GM19023 (cell line): ENCODE measurements around the gene LCN9.
"Not testable (repeated sequence)": the region's sequence is repeated elsewhere in the genome, so short reads cannot be mapped to it uniquely, and the experiment has no call there.

Source experiments
- ATAC-seq: cut with Tn5 transposase; IDR thresholded peaks from one replicate; pipeline ENCODE4 v1.9.1; 2021; ENCODE audit warnings: mild to moderate bottlenecking, moderate library complexity; ENCODE audit not compliant: unreplicated experiment

Gene LCN9

DNA sequence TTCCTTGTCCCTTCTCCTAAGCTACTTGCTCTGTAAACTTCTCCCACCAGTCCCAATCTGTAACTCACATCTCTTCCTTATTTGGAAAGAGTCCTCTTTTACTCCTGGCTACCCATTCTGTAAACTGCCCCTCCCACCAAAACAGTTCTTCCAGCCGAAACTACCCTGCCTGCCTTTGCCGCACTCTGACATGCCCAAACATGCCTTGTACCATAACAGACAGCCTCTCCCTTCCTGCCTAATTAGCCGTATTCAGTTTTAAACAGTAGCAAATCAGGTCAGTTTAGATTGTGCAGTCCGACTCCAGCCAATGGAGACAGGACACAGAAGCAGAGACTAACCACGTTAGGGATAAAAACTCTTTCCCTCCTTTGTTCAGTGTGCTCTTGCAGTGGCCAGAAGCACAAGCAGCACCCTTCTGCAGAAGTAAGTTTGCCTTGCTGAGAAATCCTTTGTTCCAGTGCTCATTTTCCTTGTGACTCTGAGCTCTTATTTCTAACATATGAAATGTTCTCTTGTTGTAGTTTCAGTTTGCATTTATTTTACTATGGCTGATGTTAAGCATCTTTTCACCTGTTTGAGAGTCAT is 18.4 kb upstream of the LCN9 start:
- no peak for ATAC-seq

DNA sequence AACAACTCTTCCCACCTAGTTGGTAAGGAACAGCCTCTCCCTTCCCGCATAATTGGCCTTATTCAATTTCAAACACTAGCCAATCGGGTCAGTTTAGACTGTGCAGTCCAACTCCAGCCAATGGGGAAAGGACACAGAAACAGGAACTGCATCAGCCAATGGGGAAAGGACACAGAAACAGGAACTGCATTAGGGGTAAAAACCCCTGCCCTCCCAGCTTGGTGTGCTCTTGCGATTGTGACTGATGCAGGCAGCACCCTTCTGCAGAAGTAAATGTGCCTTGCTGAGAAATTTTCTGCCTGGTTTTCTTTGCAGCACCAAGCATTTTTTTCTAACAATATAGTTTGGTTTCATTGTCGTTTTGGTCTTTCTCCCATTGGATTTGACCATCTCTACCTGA is 15.2 kb upstream of the LCN9 start:
- no peak for ATAC-seq

DNA sequence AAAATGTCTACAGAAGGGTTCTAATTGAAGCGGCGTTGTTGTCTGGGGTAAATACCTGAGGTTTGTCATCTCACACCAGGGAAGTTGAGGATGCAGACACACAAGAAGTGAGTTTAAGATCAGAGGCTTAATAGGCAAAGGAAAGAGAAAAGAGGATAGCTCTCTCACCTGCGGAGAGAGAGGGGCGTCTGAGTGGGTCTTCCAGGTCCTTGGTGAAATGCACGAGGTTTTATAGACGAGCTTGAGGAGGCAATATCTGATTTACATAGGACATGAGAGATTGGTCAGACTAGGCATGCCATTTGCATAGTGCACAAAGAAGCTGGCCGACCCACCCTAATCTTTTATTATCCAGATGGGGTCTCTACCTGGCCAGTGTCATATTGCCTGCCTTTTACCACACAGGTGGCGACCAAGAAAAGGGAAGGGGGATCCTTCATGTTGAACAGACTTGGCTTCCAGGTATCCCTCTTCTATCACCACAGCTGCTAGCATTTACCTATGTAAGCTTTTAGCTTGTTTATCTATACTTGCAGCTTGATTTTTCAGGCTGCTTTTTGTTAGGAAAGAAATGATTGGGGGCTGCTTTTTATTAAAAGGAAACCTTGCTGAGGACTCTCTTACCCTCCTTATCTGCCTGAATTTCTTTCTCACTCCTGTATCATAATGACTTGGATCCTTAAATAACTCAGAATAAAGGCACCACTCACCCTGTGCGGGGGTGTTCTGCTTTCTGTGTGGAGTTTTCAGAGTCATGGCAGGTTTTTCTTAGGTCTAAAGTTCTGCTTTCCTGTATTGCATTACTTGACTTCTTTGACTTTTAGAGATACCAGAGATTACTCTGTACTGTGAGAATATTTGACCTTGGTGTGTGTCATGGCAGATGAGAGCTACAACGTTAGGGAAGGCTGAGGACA is 14.4 kb upstream of the LCN9 start:
- no peak for ATAC-seq

DNA sequence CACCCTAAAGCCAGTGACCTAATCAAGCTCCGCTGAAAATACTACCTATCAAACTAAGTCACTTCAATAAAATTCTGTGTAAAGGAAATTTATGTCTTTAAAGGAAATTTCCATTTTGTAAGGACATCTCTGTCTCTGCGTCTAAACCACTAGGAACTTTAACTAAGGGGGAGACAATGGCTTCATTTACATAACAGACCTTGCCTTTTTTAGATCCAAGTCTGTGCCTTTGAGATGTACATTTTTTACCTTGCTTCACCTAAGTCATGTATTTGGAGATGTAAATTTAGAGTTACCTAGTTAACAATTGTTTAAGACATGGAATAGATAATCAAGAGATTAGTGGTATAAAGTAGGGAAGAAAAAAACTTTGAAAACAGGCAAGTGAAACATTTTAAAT is 13.6 kb upstream of the LCN9 start:
- no peak for ATAC-seq

DNA sequence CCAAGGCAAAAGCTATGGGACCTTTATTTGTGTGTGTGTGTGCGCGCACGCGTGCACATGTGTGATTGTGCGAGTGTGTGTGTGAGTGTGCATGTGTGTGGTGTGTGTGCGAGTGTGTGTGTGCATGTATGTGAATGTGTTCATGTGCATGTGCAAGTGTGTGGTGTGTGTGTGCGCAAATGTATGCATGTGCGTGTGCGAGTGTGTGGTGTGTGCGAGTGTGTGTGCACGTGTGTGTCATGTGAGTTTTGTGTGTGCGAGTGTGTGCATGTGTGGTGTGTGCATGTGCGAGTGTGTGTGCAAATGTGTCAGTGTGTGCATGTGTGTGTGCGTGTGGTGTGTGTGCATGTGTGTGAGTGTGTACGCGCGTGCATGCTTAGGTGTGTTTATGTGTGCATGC is 12.7 kb upstream of the LCN9 start:
- ATAC-seq: no peak

DNA sequence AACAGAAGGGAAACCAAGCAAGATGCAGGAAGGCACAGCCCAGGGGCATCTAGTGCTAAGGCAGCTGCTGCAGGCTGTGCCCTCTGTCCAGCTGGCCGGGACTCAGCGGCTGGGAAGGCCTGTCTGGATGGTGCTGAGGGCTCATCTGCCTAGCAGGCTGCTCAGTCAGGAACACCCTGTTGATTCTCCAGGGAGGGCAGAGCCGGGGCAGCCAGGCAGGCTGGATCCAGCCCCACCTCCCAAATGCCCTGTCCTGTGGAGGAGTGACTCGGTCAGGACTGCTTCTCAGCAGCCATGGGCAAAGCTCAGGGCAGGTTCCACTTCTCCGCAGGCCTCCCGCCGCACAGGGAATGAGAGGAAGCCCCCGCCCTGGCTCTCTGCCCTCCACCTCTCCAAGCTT is 7.8 kb upstream of the LCN9 start:
- ATAC-seq: no peak

DNA sequence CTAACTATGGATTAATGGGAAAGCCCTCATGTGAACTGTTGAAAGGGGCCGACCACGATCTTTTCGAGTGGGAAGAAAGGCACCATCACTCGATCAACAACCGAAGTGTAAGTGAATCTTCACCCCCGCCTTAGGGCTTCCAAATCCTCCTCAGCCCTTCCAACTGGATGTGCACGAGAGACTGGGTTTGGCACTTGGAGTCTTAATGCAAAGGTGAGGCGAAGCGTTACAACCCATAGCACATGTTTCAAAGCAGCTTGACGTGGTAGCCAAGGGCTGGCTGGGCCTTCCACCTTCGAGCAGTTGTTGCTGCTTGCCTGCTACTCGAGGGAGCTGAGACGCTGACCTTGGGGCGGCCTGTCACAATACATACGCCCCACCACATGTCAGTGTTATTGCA is 5.7 kb upstream of the LCN9 start:
- ATAC-seq: no peak

DNA sequence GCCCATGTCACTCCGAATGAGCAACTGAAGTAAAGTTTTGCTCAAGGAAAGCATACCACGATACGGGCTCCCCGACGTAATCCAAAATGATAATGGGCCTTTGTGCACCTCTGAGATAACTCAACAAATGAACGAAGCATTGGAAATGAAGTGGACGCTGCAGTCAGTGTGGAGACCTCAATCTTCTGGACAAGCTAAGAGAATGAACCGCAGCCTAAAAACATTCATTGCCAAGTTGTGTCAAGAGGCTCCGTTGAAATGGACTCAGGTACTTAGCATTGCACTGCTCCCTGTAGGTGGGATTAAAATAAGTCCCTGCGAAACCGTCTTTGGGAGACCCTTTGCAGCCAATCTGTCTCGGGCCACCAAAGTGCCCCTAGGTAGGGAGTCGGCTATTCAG is 3.9 kb upstream of the LCN9 start:
- no peak for ATAC-seq

DNA sequence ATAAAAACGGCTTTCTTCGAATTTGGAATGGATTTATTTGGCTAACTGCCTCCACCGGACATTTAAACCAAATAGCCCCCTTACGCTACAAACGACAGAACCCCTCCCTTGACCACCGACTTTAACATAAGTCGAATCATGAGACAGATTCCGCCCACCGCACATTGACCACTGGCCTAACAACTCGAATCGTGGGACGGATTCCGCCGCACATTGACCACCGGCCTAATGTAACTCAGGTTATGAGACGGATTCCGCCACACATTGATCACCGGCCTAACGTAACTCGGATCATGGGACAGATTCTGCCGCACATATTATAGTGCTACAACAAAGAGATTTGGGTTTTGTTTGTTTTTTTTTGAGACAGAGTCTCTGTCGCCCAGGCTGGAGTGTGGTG is 2.7 kb upstream of the LCN9 start:
- no peak for ATAC-seq

DNA sequence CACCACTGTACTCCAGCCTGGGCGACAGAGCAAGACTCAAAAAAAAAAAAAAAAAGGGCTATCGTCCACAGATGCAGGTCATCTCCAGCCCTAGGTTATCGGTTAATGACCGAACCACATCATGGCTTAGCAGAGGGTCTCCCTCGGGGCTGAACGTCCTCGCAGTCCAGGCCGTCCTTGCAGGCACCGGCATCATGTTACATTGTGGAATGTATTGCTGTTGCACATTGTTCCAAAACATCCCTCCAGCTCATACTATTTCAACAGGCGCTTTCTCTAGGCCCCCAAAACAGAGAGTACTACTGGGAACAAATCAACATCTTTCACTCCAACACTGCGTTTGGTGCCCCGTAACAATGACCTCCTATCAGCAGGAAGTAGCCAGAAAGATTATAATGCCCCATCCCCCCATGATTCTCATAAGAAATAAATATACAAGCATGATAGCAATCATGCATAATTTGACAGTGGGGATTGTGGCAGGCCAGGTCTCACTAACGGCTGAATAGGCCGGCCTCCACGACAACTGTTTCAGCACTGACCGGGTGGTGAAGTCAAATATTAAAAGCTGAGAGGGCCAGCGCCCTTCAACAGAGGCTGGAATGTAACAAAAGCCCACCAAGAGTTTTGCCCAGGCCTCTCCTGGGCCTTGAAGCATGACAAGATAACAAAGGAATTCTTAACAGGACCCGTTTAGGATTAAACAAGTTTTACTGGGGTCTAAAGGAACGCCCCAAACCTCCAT is 1.1 kb upstream of the LCN9 start:
- no peak for ATAC-seq

DNA sequence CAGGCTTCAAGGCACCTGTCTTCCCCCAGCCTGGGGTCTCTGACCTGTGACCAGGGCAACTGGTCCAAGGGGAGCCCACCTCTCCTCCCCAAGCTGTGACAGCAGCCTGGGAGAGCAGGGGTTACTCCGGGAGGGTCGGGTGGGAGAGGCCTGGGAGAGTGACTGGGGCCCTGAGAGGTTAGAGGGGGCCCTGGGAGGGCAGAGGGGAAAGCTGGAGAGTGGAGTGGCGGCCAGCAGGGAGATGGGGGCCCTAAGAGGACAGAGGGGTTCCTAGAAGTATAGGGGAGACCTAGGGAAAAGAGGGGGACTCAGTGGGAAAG is 302 bp downstream of the LCN9 start:
- ATAC-seq: no peak

DNA sequence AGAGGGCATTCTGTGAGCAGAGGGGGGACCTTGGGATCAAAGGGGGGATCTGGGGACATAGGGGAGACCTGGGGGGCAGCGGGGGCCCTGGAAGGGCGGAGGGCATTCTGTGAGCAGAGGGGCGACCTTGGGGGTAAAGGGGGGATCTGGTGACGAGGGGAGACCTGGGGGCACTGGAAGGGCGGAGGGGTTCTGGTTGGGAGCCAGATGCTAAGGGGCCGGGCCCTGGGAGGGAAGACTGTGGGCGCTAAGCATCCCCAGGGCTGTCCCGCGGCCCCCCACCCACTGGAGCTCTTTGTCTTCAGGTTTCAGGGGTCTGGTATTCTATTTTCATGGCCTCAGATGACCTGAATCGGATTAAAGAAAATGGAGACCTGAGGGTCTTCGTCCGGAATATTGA is 748 bp downstream of the LCN9 start:
- ATAC-seq: no peak

DNA sequence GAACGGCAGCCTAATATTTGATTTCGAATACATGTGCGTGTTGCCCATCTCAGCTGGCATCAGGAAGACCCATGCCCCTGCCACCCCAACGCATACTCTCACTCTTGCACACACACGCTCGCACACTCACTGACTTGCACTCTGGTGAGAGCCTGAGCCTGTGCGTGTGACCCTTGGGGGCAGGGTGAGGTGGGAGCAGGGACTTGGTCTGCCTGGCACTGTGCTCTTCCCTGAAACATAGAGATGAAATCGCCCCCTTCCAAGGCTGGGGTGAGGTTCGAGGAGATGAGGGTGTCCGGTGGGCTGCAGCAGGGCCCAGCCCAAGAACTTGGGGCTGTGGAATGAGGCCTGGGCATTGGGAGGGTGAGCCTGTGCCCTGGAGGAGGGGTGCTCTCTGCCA is 1.2 kb downstream of the LCN9 start:
- ATAC-seq: no peak

DNA sequence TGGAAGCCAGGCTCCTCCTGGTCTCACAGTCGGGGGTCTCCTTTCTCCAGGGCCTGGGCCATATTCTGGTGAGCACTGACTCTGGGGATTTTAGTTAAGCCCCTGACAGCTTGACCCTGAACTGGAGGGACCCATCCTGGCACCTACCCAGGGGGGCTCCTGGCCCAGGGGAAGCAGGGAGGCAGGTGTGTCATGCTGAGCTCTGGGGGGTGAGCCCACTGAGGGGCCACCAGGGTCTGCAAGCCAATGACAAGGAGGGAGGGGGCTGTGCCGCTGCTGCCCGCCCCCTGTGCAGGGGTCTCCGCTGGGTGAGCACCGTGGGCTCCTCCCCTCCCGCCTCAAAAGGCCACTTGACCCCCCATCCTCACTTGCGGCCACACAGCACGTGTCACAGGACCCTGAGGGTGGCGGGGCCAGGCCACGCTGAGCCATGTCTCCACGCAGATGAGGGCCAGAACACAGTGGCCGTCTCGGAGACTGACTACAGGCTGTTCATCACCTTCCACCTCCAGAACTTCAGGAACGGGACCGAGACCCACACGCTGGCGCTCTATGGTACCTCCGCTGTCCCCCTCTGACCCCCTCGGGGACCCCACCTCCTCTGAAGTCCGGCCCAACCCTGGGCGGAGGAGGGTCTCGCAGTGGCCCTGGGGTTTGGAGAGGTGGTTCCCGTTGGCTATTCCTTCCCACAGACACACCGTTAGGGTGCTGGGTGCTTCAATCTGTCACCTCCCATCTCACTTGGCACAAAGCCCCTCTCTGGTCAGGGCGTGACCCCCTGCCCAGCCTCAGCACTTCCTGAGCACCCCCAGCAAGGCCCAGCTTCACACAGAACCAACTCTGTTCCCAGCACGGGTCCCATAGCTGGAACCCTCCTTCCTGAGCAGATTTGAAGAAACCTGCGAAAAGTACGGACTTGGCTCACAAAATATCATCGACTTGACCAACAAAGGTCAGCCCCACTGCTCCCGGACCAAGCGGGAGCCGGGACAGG is 2.0 kb downstream of the LCN9 start:
- ATAC-seq: no peak

DNA sequence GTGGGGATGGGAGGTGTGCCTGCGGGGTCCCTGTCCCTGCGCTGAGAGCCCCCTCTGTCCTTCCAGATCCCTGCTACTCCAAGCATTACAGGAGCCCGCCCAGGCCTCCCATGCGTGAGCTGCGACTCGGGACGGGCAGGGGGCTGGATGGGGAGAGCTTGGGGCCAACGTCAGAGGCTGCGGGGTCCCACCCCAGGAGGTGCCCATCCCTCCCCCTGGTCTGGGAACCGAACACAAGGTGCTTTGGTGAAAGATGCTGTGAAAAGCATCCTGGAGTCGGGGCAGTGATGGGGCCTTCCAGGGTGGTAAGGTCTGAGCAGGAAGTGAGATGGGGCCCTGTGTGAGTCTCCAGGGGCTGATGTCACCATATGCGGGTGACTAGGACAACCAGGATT is 2.7 kb downstream of the LCN9 start:
- ATAC-seq: no peak

DNA sequence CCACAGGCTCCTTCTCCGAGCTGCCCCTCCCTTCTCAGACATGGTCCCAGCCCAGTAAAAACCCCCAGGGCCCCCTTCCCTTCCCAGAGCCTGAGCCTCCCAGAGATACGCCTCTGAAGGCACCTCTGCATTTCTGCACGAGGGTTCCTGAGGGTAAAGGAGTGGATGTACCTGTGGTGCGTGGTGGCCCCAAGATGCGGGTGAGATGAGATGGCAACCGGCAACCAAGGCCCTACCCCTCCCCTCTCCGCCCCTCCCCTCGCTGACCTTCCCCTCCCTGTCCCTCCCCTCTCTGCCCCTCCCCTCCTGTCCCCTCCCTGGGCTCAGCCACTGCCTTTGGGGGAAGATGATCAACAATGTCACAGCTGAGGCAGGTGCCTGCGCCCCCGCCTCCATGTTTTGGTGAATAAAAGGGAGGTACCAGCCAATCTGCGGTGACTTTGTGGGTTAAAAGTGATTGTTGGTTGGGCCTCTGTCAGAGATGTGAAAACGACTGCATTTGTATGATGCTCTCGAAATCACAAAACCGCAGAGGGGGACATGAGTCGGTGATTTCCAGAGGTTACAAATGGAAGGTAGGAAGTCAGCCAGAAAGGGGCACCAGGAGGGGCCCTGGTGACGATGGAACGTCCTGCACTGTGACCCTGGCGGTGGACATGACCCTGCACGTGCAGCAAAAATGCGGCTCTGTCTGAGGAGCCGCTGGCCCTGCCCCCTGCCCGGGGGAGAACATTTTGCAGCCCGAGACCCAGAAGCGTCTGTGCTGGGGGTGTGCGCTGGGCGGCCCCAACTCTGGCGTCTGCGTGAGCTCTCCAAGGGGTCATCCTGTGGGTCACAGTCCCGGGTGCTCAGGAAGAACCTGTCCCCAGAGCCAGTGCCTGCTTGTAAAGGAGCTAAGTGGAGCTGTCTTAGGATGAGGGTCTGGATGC is 3.7 kb downstream of the LCN9 start:
- no peak for ATAC-seq

DNA sequence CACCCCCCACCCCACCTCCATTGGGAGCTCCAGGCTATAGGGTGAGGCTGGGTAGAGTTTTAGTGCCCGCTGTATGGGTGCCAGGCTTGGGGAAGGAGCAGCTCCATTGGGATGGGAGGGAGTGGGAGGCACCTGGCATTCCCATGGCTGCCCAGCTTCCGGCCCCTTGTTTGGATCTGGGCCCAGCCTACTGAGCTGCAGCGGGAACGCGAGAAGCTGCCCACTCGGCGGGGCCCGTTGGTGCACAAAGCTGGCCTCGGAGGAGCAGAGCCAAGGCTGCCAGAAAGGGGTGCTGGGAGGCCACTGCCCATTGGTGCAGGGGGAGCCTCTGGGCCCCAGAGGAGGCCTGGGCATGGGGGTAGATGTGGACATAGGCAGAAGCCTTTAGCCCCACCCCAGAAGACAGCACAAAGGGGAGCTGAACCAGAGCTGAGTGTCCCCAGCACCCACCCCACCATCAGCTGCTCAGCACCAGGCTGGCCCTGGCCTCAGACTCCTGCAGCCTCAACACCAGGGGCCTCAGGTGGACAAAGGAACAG is 4.4 kb downstream of the LCN9 start:
- no peak for ATAC-seq

DNA sequence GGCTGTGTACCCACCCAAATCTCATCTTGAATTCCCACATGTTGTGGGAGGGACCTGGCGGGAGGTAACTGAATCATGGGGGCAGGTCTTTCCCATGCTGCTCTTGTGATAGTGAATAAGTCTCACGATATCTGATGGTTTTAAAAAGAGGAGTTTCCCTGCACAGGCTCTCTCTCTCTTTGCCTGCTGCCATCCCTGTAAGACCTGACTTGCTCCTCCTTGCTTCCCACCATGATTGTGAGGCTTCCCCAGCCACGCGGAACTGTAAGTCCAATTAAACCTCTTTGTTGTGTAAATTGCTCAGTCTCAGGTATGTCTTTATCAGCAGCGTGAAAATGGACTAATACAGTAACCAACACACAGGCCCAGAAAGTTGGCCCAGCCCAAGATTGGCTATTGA is 5.9 kb downstream of the LCN9 start:
- not testable (repeated sequence) for ATAC-seq

DNA sequence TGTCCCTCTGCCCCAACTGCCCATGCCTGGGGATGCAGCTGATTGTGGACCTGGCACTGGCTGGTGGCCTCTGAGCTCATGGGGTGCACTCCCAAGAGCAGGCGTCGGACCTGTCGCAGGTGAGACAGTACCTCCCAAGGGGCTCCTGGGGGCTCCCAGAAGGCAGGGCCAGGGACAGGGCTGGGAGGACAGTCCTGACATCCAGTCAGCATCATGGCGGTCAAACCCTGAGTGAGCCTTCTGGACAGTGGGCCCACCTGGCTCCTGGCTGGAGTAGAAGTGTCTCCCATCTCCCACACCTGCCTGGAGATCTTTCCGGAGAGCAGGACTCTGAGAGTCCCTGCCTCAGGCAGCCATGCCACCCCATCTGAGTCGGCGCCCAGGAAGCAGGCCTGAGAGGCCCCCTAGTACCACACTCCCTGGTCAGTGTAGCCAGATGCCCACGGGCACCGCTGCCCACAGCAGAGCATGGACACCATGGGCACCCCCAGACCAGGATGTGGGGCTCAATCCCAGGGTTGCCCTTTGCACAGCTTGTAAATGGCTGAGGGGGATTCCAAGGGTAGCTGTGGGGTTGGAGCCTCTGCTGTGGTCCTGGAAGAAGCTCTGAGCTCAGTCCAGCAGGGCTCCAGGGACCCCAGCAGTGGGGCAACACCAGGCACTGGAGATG is 6.6 kb downstream of the LCN9 start:
- ATAC-seq: no peak
